GM23338 (cell line): ENCODE data around the gene LHX4. TPM values are rescaled to one million over a fixed set of nuclear protein-coding genes. Genes with fewer than 3 reads are reported as not detected.

Experiments
- ATAC-seq: fragments of 200-7000 bp; cut with Tn5 transposase; 3 replicates; pipeline ENCODE4 v1.9.1; 2020
- DNase-seq: peaks from one replicate; pipeline ENCODE4 v3.0.0-alpha.2; 2015; ENCODE audit warnings: low spot score
- H2AFZ ChIP-seq: fragments of 200-600 bp; sonication (generic); 2 replicates; pipeline ENCODE4 v1.8.0; 2016; ENCODE audit warnings: antibody characterized with exemption, mild to moderate bottlenecking, moderate library complexity
- H3F3A ChIP-seq: fragments of 200-600 bp; sonication (generic); replicated peaks from 2 replicates; pipeline ENCODE4 v1.8.0; 2017; ENCODE audit warnings: antibody characterized with exemption, mixed run types, low read depth
- H3K27ac ChIP-seq: fragments of 200-600 bp; sonication (generic); 2 replicates; pipeline ENCODE4 v1.6.1; 2016; ENCODE audit warnings: low read depth
- H3K27me3 ChIP-seq: fragments of 200-600 bp; sonication (generic); 2 replicates; pipeline ENCODE4 v1.8.0; 2016; ENCODE audit warnings: mild to moderate bottlenecking, mixed run types, moderate library complexity; ENCODE audit not compliant: insufficient read depth
- H3K36me3 ChIP-seq: fragments of 200-600 bp; sonication (generic); 2 replicates; pipeline ENCODE4 v1.8.0; 2016; ENCODE audit warnings: mild to moderate bottlenecking; ENCODE audit not compliant: insufficient read depth
- H3K4me1 ChIP-seq: fragments of 200-600 bp; sonication (generic); 2 replicates; pipeline ENCODE4 v1.8.0; 2016; ENCODE audit warnings: mild to moderate bottlenecking, moderate library complexity; ENCODE audit not compliant: insufficient read depth
- H3K4me2 ChIP-seq: fragments of 200-600 bp; sonication (generic); 2 replicates; pipeline ENCODE4 v1.7.1; 2017; ENCODE audit warnings: mixed run types
- H3K4me3 ChIP-seq: fragments of 200-600 bp; sonication (generic); 2 replicates; pipeline ENCODE4 v1.6.1; 2016; ENCODE audit warnings: mixed run types
- H3K79me2 ChIP-seq: fragments of 200-600 bp; sonication (generic); replicated peaks from 2 replicates; pipeline ENCODE4 v1.8.0; 2017; ENCODE audit warnings: mild to moderate bottlenecking; ENCODE audit not compliant: insufficient read depth
- H3K9me2 ChIP-seq: fragments of 200-600 bp; sonication (generic); 2 replicates; pipeline ENCODE4 v1.8.0; 2017; ENCODE audit not compliant: insufficient read depth
- H4K20me1 ChIP-seq: fragments of 200-600 bp; sonication (generic); replicated peaks from 2 replicates; pipeline ENCODE4 v1.8.0; 2017; ENCODE audit warnings: mild to moderate bottlenecking; ENCODE audit not compliant: insufficient read depth
- H3K27ac Mint-ChIP-seq: 2 replicates; pipeline ENCODE4 v1.8.0; 2020; ENCODE audit warnings: inconsistent platforms, mild to moderate bottlenecking, moderate library complexity, mixed read lengths
- H3K27me3 Mint-ChIP-seq: 3 replicates; pipeline ENCODE4 v1.8.0; 2022; ENCODE audit warnings: low read depth, mild to moderate bottlenecking, moderate library complexity, mixed read lengths, inconsistent platforms; ENCODE audit not compliant: insufficient read depth, poor library complexity
- H3K36me3 Mint-ChIP-seq: 3 replicates; pipeline ENCODE4 v1.8.0; 2021; ENCODE audit warnings: low read depth, mild to moderate bottlenecking, inconsistent platforms, moderate library complexity, mixed read lengths
- H3K4me1 Mint-ChIP-seq: 3 replicates; pipeline ENCODE4 v1.8.0; 2020; ENCODE audit warnings: mild to moderate bottlenecking, inconsistent platforms, mixed read lengths
- H3K4me3 Mint-ChIP-seq: 3 replicates; pipeline ENCODE4 v1.8.0; 2021; ENCODE audit warnings: moderate library complexity, mild to moderate bottlenecking, inconsistent platforms, mixed read lengths
- H3K9me3 Mint-ChIP-seq: 3 replicates; pipeline ENCODE4 v1.8.0; 2020; ENCODE audit warnings: moderate library complexity, mild to moderate bottlenecking, inconsistent platforms, mixed read lengths
- ETS1 ChIP-seq: IDR thresholded peaks from 2 replicates; pipeline ENCODE4 v1.6.1; 2016; ENCODE audit warnings: antibody characterized with exemption
- EZH2 ChIP-seq: fragments of 200-600 bp; sonication (generic); IDR thresholded peaks from one replicate; pipeline ENCODE4 v1.8.0; 2017; ENCODE audit warnings: antibody characterized with exemption, mild to moderate bottlenecking, low read depth; ENCODE audit not compliant: unreplicated experiment
- EZH2phosphoT487 ChIP-seq: fragments of 200-600 bp; sonication (generic); IDR thresholded peaks from one replicate; pipeline ENCODE4 v1.8.1; 2018; ENCODE audit warnings: antibody characterized with exemption; ENCODE audit not compliant: unreplicated experiment
- POLR2AphosphoS5 ChIP-seq: IDR thresholded peaks from 2 replicates; pipeline ENCODE4 v1.6.1; 2016; ENCODE audit warnings: antibody characterized with exemption, low read depth
- REST ChIP-seq: IDR thresholded peaks from one replicate; pipeline ENCODE4 v1.6.1; 2018; ENCODE audit warnings: antibody characterized with exemption; ENCODE audit not compliant: unreplicated experiment
- STAT1 ChIP-seq: IDR thresholded peaks from one replicate; pipeline ENCODE4 v1.6.1; 2016; ENCODE audit warnings: antibody characterized with exemption; ENCODE audit not compliant: unreplicated experiment
- ZNF331 ChIP-seq: fragments of 250-450 bp; sonication (Bioruptor Pico); IDR thresholded peaks from 2 replicates; pipeline ENCODE4 v1.5.0; 2020; ENCODE audit warnings: low read depth, mild to moderate bottlenecking, moderate library complexity
- ZNF462 ChIP-seq: fragments of 250-450 bp; sonication (Bioruptor Pico); IDR thresholded peaks from 2 replicates; pipeline ENCODE4 v1.5.0; 2020; ENCODE audit warnings: mild to moderate bottlenecking, moderate library complexity
- polyA plus RNA-seq: library from polyadenylated mRNA; unstranded; fragments of >200 nt; fragmentation: Nextera tagmentation; extraction: Ambion mirVana; gene quantifications from 2 replicates; pipeline ENCODE4 v1.2.1, GENCODE V29; 2016
- total RNA-seq: library from RNA; depleted of rRNA; stranded (reverse); fragments of >200 nt; shearing (Covaris generic); gene quantifications from 2 replicates; pipeline ENCODE4 v1.2.3, GENCODE V29; 2014

Gene LHX4
- total and polyA plus RNA-seq, 2 experiments from 2014 or later: 1.4 to 2.5 TPM

GRCh38 chr1:180269645-180270529 is 39.8 kb downstream of the LHX4 start (continued):
- TF ChIP-seq ZNF462: no peak
- no peak for TF ChIP-seq ZNF331 (CRISPR knock-in tag)
- TF ChIP-seq EZH2phosphoT487: no peak

GRCh38 chr1:180270530-180271271 is 40.6 kb downstream of the LHX4 start:
- Histone ChIP-seq H3K4me1 (peaks cover 26% of the 10 kb centered on the region), H4K20me1 (no peaks in the 10 kb centered on the region), H3K27ac (no peak overlapping the region), H3K4me3 (no peak overlapping the region), H3K9me2 (no peaks in the 10 kb centered on the region; the same call in 1 of the 2 replicates), H3K4me2 (peak overlapping the region; percentile 14; the same call in 1 of the 2 replicates), H3K27me3 (no peaks in the 10 kb centered on the region), H2AFZ (no peak overlapping the region), H3F3A (peaks cover 11% of the 10 kb centered on the region), H3K36me3 (no peaks in the 10 kb centered on the region), H3K79me2 (no peaks in the 10 kb centered on the region)
- DNase-seq: no peak
- Mint-ChIP-seq H3K36me3 (peaks cover 29% of the 10 kb centered on the region), H3K9me3 (peaks cover 9% of the 10 kb centered on the region; the same call in 2 of the 3 replicates), H3K27me3 (peaks cover 17% of the 10 kb centered on the region), H3K4me1 (peaks cover 56% of the 10 kb centered on the region), H3K4me3 (no peak overlapping the region), H3K27ac (peak overlapping the region; percentile 22)
- no peak for ATAC-seq
- TF ChIP-seq EZH2phosphoT487 (no peak), REST (no peak), POLR2AphosphoS5 (no peak), EZH2 (no peak), STAT1 (no peak), ETS1 (no peak)
